Epithelial cell of proximal tubule (primary cell): ENCODE data around the gene PROCA1. TPM values are rescaled to one million over a fixed set of nuclear protein-coding genes. Genes with fewer than 3 reads are reported as not detected.
"Not testable (repeated sequence)": the region's sequence is repeated elsewhere in the genome, so short reads cannot be mapped to it uniquely, and the experiment has no call there.

Source experiments
- DNase-seq: peaks from one replicate; pipeline ENCODE4 v3.0.0-alpha.2; 2011; ENCODE audit warnings: low read depth
- H3K4me3 ChIP-seq: 2 replicates; pipeline ENCODE4 v1.5.1; 2011; ENCODE audit warnings: low read depth, mild to moderate bottlenecking, low read length
- CTCF ChIP-seq: conservative IDR thresholded peaks from 2 replicates; pipeline ENCODE4 v1.5.1; 2012; ENCODE audit warnings: low read depth, mild to moderate bottlenecking, low read length
- total RNA-seq: library from RNA; depleted of rRNA; stranded (reverse); fragments of >200 nt; gene quantifications from 2 replicates; pipeline ENCODE4 v1.2.3, GENCODE V29; 2015

PROCA1 gene
- total RNA-seq, 1 donor from 2014 or later = under 0.01 TPM

DNA sequence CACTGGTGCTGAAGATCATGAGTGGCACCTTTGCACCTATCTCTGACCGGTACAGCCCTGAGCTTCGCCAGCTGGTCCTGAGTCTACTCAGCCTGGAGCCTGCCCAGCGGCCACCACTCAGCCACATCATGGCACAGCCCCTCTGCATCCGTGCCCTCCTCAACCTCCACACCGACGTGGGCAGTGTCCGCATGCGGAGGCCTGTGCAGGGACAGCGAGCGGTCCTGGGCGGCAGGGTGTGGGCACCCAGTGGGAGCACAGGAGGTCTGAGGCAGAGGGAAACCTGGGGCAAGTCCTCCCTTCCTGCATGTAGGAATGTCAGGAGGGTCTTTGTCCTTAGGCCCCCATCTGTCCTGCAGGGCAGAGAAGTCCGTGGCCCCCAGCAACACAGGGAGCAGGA is 25.6 kb upstream of the PROCA1 start:
- no peak for DNase-seq
- no peak overlapping the region for H3K4me3 ChIP-seq
- no peak for TF ChIP-seq CTCF

DNA sequence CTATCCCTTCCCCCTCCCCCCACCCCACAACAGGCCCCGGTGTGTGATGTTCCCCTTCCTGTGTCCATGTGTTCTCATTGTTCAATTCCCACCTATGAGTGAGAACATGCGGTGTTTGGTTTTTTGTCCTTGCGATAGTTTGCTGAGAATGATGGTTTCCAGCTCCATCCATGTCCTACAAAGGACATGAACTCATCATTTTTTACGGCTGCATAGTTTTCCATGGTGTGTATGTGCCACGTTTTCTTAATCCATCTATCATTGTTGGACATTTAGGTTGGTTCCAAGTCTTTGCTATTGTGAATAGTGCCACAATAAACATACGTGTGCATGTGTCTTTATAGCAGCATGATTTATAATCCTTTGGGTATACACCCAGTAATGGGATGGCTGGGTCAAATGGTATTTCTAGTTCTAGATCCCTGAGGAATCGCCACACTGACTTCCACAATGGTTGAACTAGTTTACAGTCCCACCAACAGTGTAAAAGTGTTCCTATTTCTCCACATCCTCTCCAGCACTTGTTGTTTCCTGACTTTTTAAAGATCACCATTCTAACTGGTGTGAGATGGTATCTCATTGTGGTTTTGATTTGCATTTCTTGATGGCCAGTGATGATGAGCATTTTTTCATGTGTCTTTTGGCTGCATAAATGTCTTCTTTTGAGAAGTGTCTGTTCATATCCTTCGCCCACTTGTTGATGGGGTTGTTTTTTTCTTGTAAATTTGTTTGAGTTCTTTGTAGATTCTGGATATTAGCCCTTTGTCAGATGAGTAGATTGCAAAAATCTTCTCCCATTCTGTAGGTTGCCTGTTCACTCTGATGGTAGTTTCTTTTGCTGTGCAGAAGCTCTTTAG is 24.5 kb upstream of the PROCA1 start:
- DNase-seq, H3K4me3 ChIP-seq: not testable (repeated sequence)

- TF ChIP-seq CTCF = no peak
- no peak overlapping the region for H3K4me3 ChIP-seq
- no peak for DNase-seq
These were observed 23.6 kb upstream of the PROCA1 start for GRCh38 chr17:28735242-28735722.

DNA sequence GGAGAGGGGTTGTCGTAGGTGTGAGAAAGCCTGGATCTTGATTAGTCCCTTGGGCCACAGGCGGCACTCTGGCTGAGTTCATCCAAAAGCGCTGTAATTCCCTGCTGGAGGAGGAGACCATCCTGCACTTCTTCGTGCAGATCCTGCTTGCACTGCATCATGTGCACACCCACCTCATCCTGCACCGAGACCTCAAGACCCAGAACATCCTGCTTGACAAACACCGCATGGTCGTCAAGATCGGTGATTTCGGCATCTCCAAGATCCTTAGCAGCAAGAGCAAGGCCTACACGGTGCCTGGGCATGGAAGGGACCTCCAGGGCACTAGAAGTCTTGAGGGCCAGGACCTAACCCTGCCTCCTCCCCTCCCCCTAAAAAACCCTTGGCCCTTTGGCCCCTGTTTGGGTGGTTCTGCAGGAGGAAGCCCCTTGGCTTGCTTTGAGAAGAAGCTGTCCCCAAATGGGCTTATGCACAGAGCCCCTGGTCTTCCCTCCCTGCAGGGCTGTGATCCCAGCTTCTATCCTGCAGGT is 23.1 kb upstream of the PROCA1 start:
- no peak overlapping the region for H3K4me3 ChIP-seq
- no peak for TF ChIP-seq CTCF
- DNase-seq = no peak

GRCh38 chr17:28733346-28733745 is 21.7 kb upstream of the PROCA1 start:
- no peak for TF ChIP-seq CTCF
- DNase-seq = no peak
- no peak overlapping the region for H3K4me3 ChIP-seq

- DNase-seq = no peak
- TF ChIP-seq CTCF = no peak
- no peak overlapping the region for H3K4me3 ChIP-seq
These were observed 18.3 kb upstream of the PROCA1 start for GRCh38 chr17:28729950-28730330.

- TF ChIP-seq CTCF = no peak
- no peak for DNase-seq
- peak within 1 kb of the TSS; percentile 67 for H3K4me3 ChIP-seq
These were observed 16.9 kb upstream of the PROCA1 start, which contains the start of gene NEK8 for GRCh38 chr17:28728364-28729200. Gene NEK8 (plus strand): TSS chr17:28728788. CDS start chr17:28728814, 26 bp downstream.
